Uterus (tissue), 2 donors: Measurements from ENCODE around the gene ANGPTL8.

Experiments used
- POLR2A ChIP-seq, 2 donors: fragments of 450-650 bp; IDR thresholded peaks; one replicate each; pipeline ENCODE4 v1.6.1; 2016; ENCODE audit warnings: antibody characterized with exemption in 2 of 2, mild to moderate bottlenecking in 1 of 2, moderate library complexity in 1 of 2
- TF ChIP-seq, protein P1 (sequence below), 4 experiments: fragments of 200-600 bp in 2 of 4; fragments of 450-650 bp in 2 of 4; sonication (generic) in 2 of 4; IDR thresholded peaks; one replicate each; pipeline ENCODE4 v1.5.1; 2016 to 2019; ENCODE audit warnings: antibody characterized with exemption in 4 of 4, mild to moderate bottlenecking in 2 of 4, moderate library complexity in 1 of 4

DNA sequence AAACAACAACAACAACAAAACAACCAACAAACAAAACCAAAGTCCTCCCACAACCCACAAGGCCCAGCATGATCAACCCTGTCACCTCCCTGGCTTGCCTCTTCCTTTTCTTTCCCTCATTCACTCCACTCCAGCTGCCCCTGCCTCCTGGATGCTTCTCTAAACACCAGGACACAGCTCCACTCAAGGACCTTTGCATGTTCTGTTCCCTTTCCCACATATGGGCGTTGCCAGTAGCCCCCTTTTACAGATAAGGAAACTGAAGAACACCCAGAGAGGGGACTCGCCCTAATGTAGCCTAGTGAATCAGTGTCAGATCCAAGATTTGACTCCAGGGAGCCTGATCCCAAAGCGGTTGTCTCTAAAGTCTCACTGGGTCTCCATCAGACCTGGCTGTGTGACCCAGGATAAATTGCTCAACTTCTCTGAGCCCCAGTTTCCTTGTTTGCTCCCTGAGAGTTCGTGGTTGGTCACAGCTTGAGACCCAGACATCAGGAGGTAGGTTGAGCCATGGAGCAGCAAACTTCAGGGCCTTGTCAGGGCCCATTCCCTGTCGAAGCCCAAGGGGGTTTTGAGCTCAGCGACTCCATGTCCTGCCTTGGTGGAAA, 25.9 kb downstream of the ANGPTL8 start:
- TF ChIP-seq, protein P1, sequence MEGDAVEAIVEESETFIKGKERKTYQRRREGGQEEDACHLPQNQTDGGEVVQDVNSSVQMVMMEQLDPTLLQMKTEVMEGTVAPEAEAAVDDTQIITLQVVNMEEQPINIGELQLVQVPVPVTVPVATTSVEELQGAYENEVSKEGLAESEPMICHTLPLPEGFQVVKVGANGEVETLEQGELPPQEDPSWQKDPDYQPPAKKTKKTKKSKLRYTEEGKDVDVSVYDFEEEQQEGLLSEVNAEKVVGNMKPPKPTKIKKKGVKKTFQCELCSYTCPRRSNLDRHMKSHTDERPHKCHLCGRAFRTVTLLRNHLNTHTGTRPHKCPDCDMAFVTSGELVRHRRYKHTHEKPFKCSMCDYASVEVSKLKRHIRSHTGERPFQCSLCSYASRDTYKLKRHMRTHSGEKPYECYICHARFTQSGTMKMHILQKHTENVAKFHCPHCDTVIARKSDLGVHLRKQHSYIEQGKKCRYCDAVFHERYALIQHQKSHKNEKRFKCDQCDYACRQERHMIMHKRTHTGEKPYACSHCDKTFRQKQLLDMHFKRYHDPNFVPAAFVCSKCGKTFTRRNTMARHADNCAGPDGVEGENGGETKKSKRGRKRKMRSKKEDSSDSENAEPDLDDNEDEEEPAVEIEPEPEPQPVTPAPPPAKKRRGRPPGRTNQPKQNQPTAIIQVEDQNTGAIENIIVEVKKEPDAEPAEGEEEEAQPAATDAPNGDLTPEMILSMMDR (IDR thresholded peaks at IDR 0.05) = no peak
- no peak for TF ChIP-seq POLR2A (IDR thresholded peaks at IDR 0.05)
